Stimulated activated CD8-positive, alpha-beta memory T cell treated with anti-CD3 and anti-CD28 coated beads, Interleukin-12 subunit alpha, Interleukin-12 subunit beta, amount 100 ng/mL, for 24 hours (primary cell): ENCODE results near the gene PSTPIP1.

ENCODE experiments used
- DNase-seq: peaks from one replicate; pipeline ENCODE4 v3.0.0-alpha.2; 2020; ENCODE audit errors: extremely low read depth

Gene PSTPIP1

GRCh38 chr15:77030048-77030927 is 35.4 kb downstream of the PSTPIP1 start:
- no peak for DNase-seq

- no peak for DNase-seq
Observed at GRCh38 chr15:77030928-77031375, 36.0 kb downstream of the PSTPIP1 start.

GRCh38 chr15:77031376-77032050 is 36.6 kb downstream of the PSTPIP1 start:
- no peak for DNase-seq

- no peak for DNase-seq
Observed at GRCh38 chr15:77032052-77032646, 37.2 kb downstream of the PSTPIP1 start.

- DNase-seq, result no peak
Observed at GRCh38 chr15:77032647-77033416, 37.9 kb downstream of the PSTPIP1 start.

GRCh38 chr15:77033417-77033728 is 38.4 kb downstream of the PSTPIP1 start:
- DNase-seq, result no peak

- no peak for DNase-seq
Observed at GRCh38 chr15:77033729-77034671, 39.1 kb downstream of the PSTPIP1 start.

- no peak for DNase-seq
Observed at GRCh38 chr15:77034695-77035489, 40.0 kb downstream of the PSTPIP1 start.

GRCh38 chr15:77035584-77035983 is 40.7 kb downstream of the PSTPIP1 start:
- DNase-seq, result no peak

- no peak for DNase-seq
Observed at GRCh38 chr15:77035999-77036471, 41.1 kb downstream of the PSTPIP1 start.

- DNase-seq, result no peak
Observed at GRCh38 chr15:77036537-77037387, 41.8 kb downstream of the PSTPIP1 start.

GRCh38 chr15:77037388-77038209 is 42.7 kb downstream of the PSTPIP1 start:
- no peak for DNase-seq

GRCh38 chr15:77038312-77039216 is 43.6 kb downstream of the PSTPIP1 start:
- no peak for DNase-seq

GRCh38 chr15:77039217-77039533 is 44.2 kb downstream of the PSTPIP1 start:
- DNase-seq, result no peak

GRCh38 chr15:77039848-77040247 is 44.9 kb downstream of the PSTPIP1 start:
- no peak for DNase-seq

- DNase-seq, result no peak
Observed at GRCh38 chr15:77040673-77041072, 45.7 kb downstream of the PSTPIP1 start.

GRCh38 chr15:77042245-77042919 is 47.5 kb downstream of the PSTPIP1 start:
- DNase-seq, result no peak
